ENCODE measurements around the gene ASXL1. TPM values are rescaled to one million over a fixed set of nuclear protein-coding genes. Genes with fewer than 3 reads are reported as not detected.
A peak's percentile ranks its signal among the peaks of the same experiment; 100 is the strongest.
"Not testable (repeated sequence)": the region's sequence is repeated elsewhere in the genome, so short reads cannot be mapped to it uniquely, and the experiment has no call there.

Gene ASXL1
- total and polyA plus RNA-seq, 8 donors, result 32.9 to 57.7 (median 38.0) TPM

GRCh38 chr20:32353848-32354496, 4.2 kb upstream of the ASXL1 start:
- Histone ChIP-seq H3K27me3 (no peaks in the 10 kb centered on the region), H3K4me1 (peaks cover 0 to 11% (median 7%) of the 10 kb centered on the region in 3 donors), H3K36me3 (no peaks in the 10 kb centered on the region), H3K27ac (no peak overlapping the region), H3K9me3 (no peaks in the 10 kb centered on the region), H3K4me3 (no peak overlapping the region)
- ATAC-seq (no peak), DNase-seq (no peak), FAIRE-seq (no peak)
- intact Hi-C loops (cut with DNase I), result no loop called here
- TF ChIP-seq CTCF (IDR thresholded peaks at IDR 0.05), result no peak
- WGBS, 2 donors, result 92 to 95% methylated on average over 6 of the region's 6 CpGs

GRCh38 chr20:32354592-32355416, 3.3 kb upstream of the ASXL1 start:
- no peak for TF ChIP-seq CTCF (IDR thresholded peaks at IDR 0.05)
- ATAC-seq (no peak), FAIRE-seq (no peak), DNase-seq (no peak)
- no peak overlapping the region for H3K4me3 ChIP-seq
- no peaks in the 10 kb centered on the region for H3K36me3 ChIP-seq
- intact Hi-C loops (cut with DNase I), result no loop called here
- no peaks in the 10 kb centered on the region for H3K9me3 ChIP-seq
- H3K27me3 ChIP-seq, result no peaks in the 10 kb centered on the region
- no peak overlapping the region for H3K27ac ChIP-seq
- 23 to 25% methylated on average over 2 of the region's 2 CpGs for WGBS, 2 donors
- peaks cover 0 to 12% (median 7%) of the 10 kb centered on the region in 3 donors for H3K4me1 ChIP-seq

GRCh38 chr20:32355417-32355841, 2.7 kb upstream of the ASXL1 start:
- intact Hi-C loops (cut with DNase I), result no loop called here
- Histone ChIP-seq H3K4me3 (no peak overlapping the region), H3K36me3 (no peaks in the 10 kb centered on the region), H3K9me3 (no peaks in the 10 kb centered on the region), H3K4me1 (peaks cover 0 to 16% (median 7%) of the 10 kb centered on the region in 3 donors), H3K27me3 (no peaks in the 10 kb centered on the region), H3K27ac (no peak overlapping the region)
- FAIRE-seq, result no peak
- no peak for TF ChIP-seq CTCF (IDR thresholded peaks at IDR 0.05)
- DNase-seq, result no peak
- ATAC-seq, result no peak
- 66 to 69% methylated on average over 6 of the region's 6 CpGs for WGBS, 2 donors

- ATAC-seq; DNase-seq; H3K36me3 ChIP-seq; H3K4me3 ChIP-seq; H3K9me3 ChIP-seq; FAIRE-seq; H3K27me3 ChIP-seq; intact Hi-C loops (cut with DNase I): not testable (repeated sequence)
- H3K4me1 ChIP-seq, result peaks cover 5 to 22% (median 13%) of the 10 kb centered on the region in 3 donors
- WGBS, 2 donors, result 78 to 87% methylated on average over 7 of the region's 7 CpGs
- peak overlapping the region in 1 of 4 donors; percentile 97 for H3K27ac ChIP-seq
Measured at GRCh38 chr20:32355907-32356621, 2.1 kb upstream of the ASXL1 start.

GRCh38 chr20:32356622-32357374, 1.3 kb upstream of the ASXL1 start:
- no peaks in the 10 kb centered on the region for H3K9me3 ChIP-seq
- H3K4me3 ChIP-seq, result peak overlapping the region in 2 of 4 donors; percentile 79 to 94
- H3K4me1 ChIP-seq, result peaks cover 5 to 24% (median 14%) of the 10 kb centered on the region in 3 donors
- ATAC-seq (no peak), DNase-seq (no peak), FAIRE-seq (no peak)
- H3K27me3 ChIP-seq, result no peaks in the 10 kb centered on the region
- peak overlapping the region; percentile 94 to 98 (median 96) for H3K27ac ChIP-seq
- H3K36me3 ChIP-seq, result no peaks in the 10 kb centered on the region
- WGBS, 2 donors, result 20 to 23% methylated on average over 13 of the region's 13 CpGs
- intact Hi-C loops (cut with DNase I), result no loop called here
- no peak for TF ChIP-seq CTCF (IDR thresholded peaks at IDR 0.05)

Data from pancreas (tissue), 10 donors.